Loucy (cell line): Measurements from ENCODE around the gene HFE.
A peak's percentile ranks its signal among the peaks of the same experiment; 100 is the strongest.

Source experiments
- CTCF ChIP-seq: fragments of 200-600 bp; sonication (generic); conservative IDR thresholded peaks from 2 replicates; pipeline ENCODE4 v1.5.1; 2014; ENCODE audit warnings: mild to moderate bottlenecking, antibody characterized with exemption, low read length
- EZH2phosphoT487 ChIP-seq: fragments of 200-600 bp; IDR thresholded peaks from 2 replicates; pipeline ENCODE4 v1.6.1; 2018; ENCODE audit warnings: antibody characterized with exemption, mild to moderate bottlenecking, moderate library complexity, borderline replicate concordance

- TF ChIP-seq CTCF (peak; percentile 60), EZH2phosphoT487 (no peak)
These were observed 16.7 kb downstream of the HFE start for GRCh38 chr6:26103770-26104456.
